Activated CD8-positive, alpha-beta memory T cell treated with anti-CD3 and anti-CD28 coated beads, Interleukin-2, amount 50 U/mL, for 1 hour (primary cell): ENCODE measurements around the gene OR12D3.
"Not testable (repeated sequence)": the region's sequence is repeated elsewhere in the genome, so short reads cannot be mapped to it uniquely, and the experiment has no call there.

Experiments used
- DNase-seq: peaks from one replicate; pipeline ENCODE4 v3.0.0-alpha.2; 2020; ENCODE audit errors: extremely low read depth

The OR12D3 gene, protein sequence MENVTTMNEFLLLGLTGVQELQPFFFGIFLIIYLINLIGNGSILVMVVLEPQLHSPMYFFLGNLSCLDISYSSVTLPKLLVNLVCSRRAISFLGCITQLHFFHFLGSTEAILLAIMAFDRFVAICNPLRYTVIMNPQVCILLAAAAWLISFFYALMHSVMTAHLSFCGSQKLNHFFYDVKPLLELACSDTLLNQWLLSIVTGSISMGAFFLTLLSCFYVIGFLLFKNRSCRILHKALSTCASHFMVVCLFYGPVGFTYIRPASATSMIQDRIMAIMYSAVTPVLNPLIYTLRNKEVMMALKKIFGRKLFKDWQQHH

DNA sequence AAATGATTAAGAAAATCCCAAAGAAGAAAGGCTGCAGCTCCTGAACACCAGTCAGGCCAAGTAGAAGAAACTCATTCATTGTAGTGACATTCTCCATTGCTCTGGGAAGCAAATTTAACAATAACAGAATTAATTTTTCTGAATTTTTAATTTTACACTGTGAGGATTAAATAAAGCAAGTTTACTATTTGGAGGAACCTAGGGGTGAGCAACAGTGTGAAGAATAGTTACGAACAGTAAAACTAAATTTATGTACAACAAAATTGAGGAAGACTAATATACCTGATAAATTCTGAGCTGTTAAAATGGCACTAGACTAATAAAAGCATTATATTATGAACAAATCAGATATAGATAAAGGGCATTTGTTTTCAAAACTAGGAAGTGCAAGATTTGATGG is at the start of gene OR12D3:
Gene OR12D3, minus strand, starts transcription at position 101 of the 400 bp plus-strand sequence. Its CDS starts 4 bp downstream, at position 97.
- DNase-seq = no peak

DNA sequence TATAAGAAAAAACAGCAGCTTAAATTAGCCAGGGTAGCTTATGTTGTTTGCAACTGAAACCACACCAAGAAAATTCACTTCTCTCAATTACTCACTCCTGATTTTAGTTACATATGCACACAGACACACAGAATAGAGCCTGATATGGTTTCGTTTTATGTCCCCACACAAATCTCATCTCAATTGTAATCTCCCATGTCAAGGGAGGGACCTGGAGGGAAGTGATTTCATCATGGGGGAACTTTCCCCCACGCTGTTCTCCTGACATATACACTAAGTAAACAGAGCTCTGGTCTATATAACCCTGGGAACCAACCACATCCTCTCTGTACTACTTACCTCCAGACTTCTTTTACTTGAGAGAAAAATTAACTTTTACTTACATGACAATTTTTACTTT is 49.5 kb upstream of the OR12D3 start:
- no peak for DNase-seq

DNA sequence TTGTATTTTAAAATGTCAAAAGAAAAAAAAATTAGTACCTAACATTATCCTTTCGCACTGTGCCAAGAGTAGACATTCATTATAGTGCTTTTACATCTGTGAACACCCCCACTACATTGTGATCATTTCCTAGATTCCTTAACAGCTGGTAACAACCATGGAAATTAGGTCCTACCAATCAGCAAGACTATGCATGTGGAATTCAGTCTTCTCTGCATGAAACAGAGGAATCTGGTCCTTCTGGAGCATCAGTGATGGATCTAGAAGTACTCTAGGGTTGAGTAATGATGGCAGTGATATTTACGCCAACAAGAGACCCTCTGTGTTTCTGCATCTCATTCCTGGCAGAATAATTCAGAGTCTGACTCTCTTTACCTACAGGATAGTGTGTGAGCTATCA is 49.1 kb upstream of the OR12D3 start:
- no peak for DNase-seq

DNA sequence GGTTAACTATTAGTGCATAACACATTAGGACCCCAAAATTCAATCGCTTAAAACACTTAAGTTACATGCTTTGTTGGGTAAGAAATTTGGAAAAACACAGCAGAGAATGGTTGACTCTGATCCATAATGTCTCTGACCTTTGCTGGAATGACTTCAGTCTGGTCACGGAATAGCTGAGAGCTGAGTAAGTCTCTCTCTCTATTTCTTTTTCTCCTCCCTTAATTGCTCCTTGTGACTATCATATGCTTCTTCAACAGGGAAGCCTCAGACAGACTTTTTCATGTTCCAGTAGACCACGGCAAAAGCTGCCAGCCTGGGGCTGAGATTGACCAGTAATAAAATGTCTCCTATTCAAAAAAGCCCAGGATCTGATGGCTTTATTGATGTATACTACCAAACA is 44.4 kb upstream of the OR12D3 start:
- no peak for DNase-seq

DNA sequence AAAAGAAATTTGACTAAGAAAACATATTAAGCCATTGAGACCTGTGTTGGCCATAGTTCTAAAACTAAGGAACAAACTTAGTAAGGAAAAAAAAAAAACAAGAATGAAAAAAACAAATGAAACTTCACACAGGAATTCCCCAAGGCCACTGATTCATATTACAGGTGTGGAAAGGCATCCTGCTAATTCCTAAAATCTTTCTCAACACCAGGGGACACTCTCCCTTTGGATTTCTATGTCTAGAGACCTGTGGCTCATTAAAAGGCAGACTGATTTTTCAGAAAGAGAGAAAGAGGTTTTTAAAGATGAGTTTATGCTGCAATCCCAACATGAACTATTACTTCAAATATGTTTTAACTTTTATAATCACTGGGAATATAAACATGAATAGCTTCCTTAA is 39.5 kb upstream of the OR12D3 start, which contains the start of gene OR12D1:
Gene OR12D1, plus strand, starts transcription at position 341 of the 400 bp plus-strand sequence.
- DNase-seq = no peak

DNA sequence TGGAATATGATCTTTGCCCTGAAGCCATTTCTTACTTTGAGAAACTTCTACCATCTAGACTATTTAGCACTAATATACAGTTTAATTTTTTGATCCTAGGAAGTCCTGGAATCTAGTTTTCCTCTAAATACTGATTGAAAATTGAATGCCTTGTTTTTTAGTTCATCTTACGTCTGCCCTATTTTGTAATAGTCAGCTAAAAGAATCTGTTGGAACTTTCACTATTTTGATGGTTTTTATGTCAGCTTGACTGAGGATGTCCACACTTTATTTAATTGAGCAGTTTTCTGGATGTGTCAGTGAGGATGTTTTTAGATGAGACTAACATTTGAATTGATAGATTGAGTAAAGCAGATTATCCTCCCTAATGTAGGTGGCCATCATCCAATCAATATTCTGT is 28.7 kb upstream of the OR12D3 start:
- no peak for DNase-seq

DNA sequence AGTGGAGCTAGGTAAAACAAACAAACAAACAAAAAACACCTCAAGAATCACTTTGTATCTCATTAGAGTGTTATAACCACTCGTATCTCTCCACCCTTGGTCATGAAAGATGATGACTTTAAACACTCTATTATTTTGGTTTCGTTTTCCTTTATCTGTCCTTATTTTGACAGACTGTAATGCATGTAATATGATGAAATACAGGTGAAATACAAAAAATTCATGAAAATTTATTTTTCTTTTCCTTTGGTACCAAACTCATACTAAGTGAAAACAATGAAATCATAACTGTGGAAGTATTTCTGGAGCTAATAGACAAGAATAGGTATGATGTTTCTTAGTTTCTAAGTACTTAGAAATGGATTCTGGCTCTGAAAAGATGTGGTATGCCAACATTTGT is 24.4 kb upstream of the OR12D3 start:
- DNase-seq = no peak

DNA sequence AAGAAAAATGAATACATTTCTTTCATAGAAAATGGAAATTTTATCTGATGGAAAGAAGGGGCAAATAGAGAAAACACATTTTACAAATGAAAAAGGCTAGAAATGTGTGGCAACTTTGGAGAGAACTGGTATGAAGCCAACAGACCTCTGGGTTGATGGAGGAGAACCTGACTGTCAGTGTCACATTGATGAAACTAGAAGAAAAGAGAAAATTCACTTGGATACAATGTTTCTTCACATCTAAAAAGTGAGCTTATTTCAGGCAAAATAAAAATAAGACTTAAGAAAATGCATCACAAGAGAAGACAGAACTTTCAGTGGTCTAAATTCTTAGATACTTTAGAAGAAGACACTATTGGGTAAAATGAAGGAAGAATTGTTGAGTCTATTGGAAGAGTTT is 20.2 kb upstream of the OR12D3 start, which contains the start of gene OR12D2:
Gene OR12D2, plus strand, starts transcription at position 301 of the 400 bp plus-strand sequence. CDS start 1,069 bp downstream, outside the sequence.
- no peak for DNase-seq

DNA sequence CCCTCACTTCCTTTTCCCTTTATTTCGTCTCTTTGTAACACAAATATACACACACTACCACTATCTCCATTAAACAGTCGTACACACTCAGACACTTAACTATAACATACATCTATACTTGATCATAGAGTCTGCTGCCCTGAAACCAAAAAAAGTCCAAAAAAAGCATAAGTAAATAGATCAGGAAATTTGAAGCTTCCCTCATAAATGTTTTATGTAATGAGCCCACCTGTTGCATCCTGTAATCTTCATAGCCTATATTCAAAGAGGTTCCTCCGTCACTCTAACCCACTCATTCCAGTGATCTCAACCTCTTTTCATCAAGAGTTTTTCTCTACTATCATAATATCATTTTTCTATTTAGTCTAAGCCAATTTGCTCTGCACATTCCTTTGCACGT is 13.4 kb upstream of the OR12D3 start:
- no peak for DNase-seq

DNA sequence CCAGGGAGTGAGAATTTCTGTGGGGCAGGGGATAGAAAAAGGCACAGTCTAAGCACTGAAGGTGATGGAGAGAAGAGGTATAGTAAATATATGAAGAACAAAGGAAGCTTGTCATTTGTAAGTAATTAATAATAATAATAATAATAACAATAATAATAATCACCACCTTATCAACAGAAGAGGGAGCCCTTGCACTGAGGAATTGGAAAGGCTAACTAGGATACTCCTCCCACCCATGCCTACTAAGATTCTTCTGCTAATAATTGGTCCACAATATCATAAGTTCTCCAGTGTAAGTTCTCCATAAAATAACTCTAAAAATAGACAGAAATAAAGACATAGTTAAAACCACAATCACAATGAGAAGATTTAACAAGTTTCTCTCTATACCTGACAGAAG is 912 bp upstream of the OR12D3 start:
- no peak for DNase-seq

DNA sequence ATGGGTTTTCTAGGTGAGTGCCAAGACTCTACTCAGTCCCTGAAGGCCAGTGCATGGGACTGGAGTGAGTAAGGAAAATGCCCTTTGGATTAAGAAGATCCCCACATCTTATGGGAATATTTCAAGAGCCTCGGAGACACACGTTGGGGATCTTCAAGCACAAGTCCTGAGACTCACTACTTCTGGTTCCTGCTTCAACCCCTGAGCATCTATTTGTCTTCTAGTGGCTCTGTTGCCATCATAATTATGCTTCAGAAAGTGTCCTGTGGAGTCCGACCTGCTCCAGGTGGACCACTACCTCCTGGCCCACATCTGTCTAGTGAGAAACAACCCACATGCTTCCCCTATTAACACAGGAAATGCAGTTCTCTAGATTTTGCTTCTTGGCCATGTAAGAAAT is 6.3 kb downstream of the OR12D3 start, which contains the start of gene OR5V1:
Gene OR5V1, minus strand, starts transcription at position 101 of the 400 bp plus-strand sequence. CDS start 12,670 bp downstream, outside the sequence.
- no peak for DNase-seq

DNA sequence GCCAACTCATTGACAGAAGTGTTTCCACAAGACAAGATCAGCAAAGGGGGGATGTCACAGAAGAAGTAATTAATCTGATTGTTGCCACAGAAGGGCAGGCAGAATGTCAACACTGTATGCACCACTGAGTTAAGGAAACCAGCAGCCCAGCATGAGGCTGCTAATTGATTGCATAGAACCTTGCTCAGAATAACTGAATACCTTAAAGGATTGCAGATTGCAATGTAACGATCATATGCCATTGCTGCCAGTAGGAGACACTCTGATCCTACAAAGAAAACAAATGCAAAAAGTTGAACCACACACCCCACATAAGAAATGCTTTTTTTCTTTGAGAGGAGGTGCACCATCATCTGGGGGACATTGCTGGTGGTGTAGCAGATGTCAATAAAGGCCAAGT is 19.5 kb downstream of the OR12D3 start:
- DNase-seq = no peak

DNA sequence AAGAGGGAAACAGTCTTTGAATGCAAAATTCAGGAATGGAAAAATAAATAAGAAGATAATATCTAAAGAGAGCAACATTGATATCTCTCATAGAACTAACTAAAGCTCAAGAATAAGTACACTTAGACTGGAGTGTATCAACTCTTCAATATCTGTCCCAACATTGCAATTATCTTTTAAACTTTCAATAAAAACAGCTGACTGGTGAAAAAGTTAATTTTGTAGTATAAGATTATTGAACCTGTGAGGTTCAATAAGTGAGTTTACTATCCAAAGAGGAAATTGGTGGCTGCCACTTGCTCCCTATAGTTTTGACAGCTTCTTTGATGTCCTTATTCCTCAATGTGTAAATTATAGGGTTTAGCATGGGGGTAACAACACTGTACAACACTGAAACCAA is 20.1 kb downstream of the OR12D3 start:
- no peak for DNase-seq

DNA sequence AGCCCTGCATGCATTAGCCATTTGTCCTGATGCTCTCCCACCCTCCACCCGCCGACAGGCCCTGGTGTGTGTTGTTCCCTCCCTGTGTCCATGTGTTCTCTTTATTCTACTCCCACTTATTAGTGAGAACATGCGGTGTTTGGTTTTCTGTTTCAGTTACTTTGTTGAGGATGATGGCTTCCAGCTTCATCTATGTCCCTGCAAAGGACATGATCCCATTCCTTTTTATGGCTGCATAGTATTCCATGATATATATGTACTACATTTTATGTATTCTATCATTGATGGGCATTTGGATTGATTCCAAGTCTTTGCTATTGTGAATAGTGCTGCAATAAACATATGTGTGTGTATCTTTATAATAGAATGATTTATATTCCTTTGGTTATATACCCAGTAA is 25.7 kb downstream of the OR12D3 start:
- DNase-seq = not testable (repeated sequence)

DNA sequence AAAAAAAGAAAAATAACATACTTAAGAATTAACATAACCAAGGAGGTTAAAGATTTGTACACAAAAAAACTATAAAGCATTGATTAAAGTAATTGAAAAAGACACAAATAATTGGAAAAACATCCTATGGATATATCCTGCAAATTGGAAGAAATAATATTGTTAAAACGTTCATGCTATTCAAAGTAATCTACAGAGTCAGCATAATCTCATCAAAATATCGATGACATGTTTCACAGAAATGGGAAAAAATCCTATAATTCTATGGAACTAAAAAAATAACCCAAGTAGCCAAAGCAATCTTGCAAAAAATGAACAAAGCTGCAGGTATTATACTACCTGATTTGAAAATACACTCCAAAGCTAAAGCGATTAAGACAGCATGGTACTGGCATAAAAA is 29.7 kb downstream of the OR12D3 start:
- no peak for DNase-seq

DNA sequence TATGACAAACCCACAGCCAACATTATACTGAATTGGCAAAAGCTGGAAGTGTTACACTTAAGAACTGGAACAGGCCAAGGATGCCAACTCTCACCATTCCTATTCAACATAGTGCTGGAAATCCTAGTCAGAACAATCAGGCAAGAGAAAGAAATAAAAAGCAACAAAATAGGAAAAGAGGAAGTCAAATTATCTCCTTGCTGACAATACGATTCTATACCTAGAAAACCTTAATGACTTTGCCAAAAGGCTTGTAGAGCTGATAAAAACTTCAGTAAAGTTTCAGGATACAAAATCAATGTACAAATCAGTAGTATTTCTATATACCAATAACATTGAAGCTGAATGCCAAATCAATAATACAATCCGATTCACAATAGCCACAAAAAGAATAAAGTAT is 38.8 kb downstream of the OR12D3 start:
- DNase-seq = no peak

DNA sequence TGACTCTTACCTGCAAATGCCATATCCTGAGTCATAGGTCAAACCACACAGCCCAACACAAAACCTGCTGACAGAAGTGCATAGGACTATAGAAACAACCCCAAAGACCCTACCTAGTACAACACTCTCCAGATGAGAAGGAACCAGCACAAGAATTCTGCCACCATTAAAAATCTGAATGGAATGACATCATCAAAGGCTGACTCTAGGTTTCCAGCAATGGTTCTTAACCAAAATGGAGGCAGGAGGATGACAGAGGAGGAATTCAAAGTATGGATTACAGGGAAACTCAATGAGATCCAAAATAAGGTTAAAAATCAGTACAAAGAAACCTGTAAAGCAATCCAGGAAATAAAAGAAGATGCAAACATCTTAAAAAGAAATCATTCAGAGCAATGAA is 42.4 kb downstream of the OR12D3 start:
- DNase-seq = no peak

DNA sequence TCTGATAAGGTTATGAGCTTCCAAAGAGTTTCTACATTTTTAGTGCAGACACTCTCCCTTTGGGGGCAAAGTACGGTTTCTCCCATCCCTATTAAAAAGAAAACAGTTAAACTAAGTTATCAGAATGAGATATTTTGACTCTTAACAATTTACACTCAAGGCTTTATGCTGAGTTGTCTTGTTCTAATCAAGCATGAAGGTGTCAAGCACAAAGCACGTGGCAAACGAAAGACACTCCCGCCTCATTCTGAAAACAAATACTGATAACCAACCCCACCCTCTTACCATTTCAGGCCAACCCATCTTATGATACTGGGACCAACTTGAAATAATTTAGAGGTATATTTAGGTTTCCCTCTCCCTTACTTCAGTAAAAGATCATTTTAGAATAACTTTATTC is 49.3 kb downstream of the OR12D3 start:
- no peak for DNase-seq
